Stomach (tissue), 4 donors: ENCODE measurements around the gene EMB.

Experiments used
- POLR2AphosphoS5 ChIP-seq, 3 donors: sonication (generic); formaldehyde crosslinking; IDR thresholded peaks; one replicate each; pipeline ENCODE4 v1.6.1; 2016; ENCODE audit warnings: antibody characterized with exemption in 3 of 3
- TF ChIP-seq, protein P1 (sequence below), 7 experiments: fragments of 450-650 bp in 4 of 7; fragments of 200-600 bp in 3 of 7; sonication (generic) in 3 of 7; IDR thresholded peaks; one replicate each; pipeline ENCODE4 v1.5.1; 2016 to 2019; ENCODE audit warnings: antibody characterized with exemption in 7 of 7, control low read depth in 2 of 7, mild to moderate bottlenecking in 1 of 7

DNA sequence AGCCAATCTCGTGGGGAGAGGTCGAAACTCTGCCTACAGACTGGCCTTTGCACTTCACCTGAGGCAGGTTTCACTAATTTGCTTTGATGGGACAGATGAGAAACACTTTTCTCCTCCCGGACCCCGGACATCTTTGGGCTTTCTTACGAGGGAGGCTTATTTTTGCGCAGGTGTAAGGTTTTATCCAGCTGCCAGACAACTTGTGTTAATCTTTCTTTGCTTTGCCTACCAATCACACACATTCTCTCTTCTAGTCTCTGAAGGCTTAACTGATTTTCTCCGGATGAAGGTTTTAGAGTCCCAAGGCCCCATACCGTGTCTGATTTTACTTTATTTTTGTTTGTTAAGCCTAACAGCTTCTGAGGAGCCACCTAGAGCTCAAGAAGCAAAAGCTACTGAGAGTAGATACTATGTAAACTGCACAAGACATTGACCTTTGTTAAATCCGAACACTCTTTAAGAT, 436 bp upstream of the EMB start:
- TF ChIP-seq POLR2AphosphoS5 (IDR thresholded peaks at IDR 0.05): no peak
- TF ChIP-seq, protein P1, sequence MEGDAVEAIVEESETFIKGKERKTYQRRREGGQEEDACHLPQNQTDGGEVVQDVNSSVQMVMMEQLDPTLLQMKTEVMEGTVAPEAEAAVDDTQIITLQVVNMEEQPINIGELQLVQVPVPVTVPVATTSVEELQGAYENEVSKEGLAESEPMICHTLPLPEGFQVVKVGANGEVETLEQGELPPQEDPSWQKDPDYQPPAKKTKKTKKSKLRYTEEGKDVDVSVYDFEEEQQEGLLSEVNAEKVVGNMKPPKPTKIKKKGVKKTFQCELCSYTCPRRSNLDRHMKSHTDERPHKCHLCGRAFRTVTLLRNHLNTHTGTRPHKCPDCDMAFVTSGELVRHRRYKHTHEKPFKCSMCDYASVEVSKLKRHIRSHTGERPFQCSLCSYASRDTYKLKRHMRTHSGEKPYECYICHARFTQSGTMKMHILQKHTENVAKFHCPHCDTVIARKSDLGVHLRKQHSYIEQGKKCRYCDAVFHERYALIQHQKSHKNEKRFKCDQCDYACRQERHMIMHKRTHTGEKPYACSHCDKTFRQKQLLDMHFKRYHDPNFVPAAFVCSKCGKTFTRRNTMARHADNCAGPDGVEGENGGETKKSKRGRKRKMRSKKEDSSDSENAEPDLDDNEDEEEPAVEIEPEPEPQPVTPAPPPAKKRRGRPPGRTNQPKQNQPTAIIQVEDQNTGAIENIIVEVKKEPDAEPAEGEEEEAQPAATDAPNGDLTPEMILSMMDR (IDR thresholded peaks at IDR 0.05): no peak
